NCI-H1105 treated with DMSO at 0.1 percent for 48 hours (cell line): Measurements from ENCODE around the gene TP53AIP1.

Source experiments
- DNase-seq: peaks from one replicate; lab custom pipeline; 2025; lab: John Stamatoyannopoulos, UW

Gene TP53AIP1

DNA sequence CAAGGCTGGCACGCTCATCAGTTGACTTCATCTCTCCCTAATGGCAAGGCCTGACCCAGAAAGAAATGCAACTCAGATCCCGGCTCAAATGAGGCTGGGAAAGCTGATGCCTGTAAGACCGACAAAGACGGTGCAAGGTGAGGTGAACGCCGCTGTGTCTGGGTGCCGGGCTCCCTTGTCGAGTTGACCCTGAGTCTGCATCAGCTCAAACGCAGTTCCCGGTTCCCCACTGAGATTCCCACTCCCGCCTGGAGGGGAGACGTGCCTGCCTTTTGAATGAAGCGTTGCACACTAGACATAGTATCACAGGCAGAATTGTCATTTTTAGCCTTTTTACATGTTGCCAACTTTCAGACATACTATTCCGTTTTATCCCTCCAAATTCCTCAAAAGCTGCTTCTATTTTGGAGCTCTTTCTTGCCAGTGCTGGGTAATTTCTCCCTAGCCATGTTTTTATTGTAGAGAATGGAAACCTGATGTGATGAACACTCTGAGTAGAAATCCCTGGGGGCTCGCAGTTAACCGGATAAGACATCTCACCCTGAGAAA is 831 bp upstream of the TP53AIP1 start:
- DNase-seq, result no peak

GRCh38 chr11:128942272-128942612 is 429 bp downstream of the TP53AIP1 start:
- DNase-seq, result no peak

- DNase-seq, result no peak
Measured at GRCh38 chr11:128941573-128942271, 949 bp downstream of the TP53AIP1 start.

GRCh38 chr11:128941110-128941509 is 1.6 kb downstream of the TP53AIP1 start:
- no peak for DNase-seq

- DNase-seq, result no peak
Measured at GRCh38 chr11:128940603-128941002, 2.1 kb downstream of the TP53AIP1 start.

GRCh38 chr11:128940156-128940555 is 2.5 kb downstream of the TP53AIP1 start:
- DNase-seq, result no peak

DNA sequence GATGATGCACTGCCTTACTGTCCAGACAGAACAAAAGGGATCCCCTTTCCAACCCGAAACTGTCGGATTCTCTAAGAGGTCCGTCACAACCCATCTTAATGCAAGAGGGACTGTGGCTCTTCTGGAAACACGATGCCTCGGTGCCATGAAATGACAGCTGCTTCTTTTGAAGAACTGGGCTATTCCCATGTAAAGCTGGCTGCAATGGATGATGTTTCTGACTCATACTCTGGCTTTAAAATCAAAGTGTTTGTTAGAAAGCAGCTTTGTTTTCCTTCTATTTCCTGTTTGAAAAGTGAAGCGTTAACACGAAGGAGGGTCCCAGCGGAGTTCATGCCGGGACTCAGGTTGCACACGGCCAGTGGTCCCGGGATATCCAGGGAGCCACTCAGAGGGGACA is 3.1 kb downstream of the TP53AIP1 start:
- no peak for DNase-seq

- DNase-seq, result no peak
Measured at GRCh38 chr11:128938156-128938885, 4.3 kb downstream of the TP53AIP1 start.

DNA sequence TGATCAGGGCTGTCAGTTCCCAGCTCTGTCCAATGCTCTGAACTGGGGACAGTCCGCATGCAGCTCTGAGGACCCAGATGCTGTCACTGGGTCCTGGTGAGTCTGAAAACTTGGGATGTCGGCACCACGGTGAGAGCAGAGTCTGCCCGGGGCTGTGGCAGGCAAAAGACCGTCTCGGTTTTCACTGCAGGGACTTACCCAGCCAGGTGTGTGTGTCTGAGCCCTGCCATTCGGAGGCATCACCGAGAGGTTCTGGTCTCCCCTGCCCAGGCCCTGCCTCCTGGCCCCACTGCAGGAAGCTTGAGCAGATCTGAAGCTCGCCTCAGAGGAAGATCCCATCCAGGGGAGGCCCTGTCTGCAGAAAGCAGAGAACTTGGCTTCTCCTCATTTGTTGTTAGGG is 5.2 kb downstream of the TP53AIP1 start:
- no peak for DNase-seq

- peak; percentile 52 for DNase-seq
Measured at GRCh38 chr11:128936606-128937251, 5.9 kb downstream of the TP53AIP1 start.

DNA sequence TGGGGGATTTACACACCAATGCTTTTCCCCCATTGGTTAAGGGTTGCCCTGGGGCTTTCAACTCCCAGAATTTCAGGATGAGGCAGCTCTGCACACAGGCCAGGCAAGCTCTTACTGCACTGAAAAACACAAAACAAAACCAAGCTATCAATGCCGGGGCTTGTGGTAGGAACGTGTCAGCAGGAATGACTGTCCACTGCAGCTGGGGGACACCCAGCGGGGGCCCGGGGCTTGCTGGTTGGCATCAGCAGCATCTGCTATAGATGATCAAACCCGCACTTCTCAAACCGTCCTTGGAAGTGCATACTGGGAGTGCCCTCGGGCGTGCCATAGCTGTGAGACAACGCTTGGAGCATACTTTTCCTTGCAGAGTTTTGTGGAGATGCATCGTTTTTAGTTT is 7.7 kb downstream of the TP53AIP1 start:
- DNase-seq, result no peak

DNA sequence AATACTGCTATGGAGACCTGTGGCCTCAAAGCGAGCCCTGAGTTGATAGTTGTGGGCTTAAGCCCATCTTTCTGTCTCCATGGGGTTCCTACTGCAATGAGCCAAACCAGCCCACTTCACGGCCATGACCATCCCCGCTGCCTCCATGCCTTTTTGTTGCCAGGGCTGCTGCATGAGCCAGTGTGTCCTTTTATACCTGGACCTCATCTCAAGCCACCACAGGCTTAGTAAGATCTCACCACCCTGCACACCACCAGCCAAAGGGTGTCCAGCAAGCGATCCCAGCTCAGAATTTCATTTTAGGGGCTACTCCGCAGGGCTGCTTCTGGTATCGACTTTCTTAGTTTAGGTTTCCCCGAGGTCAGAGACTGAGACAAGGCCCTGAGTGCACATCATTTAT is 8.3 kb downstream of the TP53AIP1 start:
- no peak for DNase-seq

DNA sequence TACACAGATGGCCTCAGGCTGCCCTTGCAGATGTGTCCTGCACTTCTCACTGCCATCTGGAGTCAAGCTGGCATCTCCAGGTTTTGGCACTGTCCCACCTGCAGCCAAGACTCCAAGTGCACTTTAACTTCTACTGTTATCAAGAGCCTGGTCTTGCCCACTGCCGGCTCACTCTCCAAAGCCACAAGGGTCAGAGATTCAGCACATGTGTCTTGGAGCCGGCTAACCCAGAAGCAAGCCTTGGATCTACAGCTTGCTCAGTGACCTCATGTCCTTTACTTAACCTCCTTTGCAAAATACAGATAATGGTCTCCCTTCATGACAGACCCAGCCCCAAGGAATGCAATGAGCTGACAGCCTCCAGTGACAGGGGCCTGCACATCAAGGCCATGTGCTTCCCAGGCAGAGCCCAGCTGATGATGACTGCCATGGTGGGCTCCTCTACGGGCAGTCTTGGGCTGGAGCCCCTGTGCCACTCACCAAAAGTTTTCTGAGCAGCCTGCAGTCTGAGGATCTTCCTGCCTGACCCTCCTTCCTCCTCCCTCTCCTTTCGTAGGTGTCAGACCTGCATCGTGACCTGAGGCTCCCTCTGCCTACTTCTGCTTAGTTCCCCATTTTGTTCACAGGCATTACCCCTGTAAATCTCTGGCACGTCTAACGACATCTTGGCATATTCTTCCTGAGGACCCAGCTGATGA is 9.0 kb downstream of the TP53AIP1 start:
- no peak for DNase-seq

DNA sequence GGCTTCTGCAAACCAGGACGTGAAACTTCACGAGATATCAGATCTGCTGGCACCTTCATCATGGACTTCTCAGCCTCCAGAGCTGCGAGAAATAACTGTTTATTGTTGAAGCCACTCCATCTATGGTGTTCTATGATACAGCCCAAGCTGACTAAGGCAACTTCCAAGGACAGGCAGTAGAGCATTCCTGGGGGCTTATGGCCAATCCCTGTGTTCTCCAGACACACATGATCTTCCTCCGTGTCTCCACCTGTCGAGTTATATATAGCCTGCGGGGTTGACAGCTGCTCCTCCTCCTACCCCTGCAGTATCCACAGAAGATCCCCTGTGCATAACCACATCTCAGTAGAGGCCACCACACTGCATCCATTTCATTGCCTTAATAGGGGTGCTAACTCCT is 11.0 kb downstream of the TP53AIP1 start:
- no peak for DNase-seq

GRCh38 chr11:128931066-128931465 is 11.6 kb downstream of the TP53AIP1 start:
- DNase-seq, result no peak

GRCh38 chr11:128929991-128930390 is 12.7 kb downstream of the TP53AIP1 start:
- DNase-seq, result no peak

DNA sequence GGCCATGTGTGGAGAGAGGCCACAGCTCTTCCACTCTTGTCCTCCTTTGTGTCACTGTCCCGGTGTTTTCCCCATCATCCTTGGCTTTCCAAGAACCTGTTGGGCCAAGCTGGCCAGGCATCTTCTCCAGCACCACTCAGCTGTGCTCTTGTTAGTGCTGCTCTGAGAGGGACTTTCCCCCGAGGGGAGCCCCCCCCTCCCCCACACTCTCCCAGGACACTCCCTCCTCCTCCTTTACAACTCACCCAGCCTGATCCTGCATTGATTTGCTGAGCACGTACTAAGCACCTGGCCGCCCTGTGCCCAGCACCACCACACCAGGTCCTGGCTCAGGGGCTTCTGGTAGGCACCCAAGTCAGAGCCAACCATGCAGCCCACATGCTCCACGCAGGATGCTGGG is 13.2 kb downstream of the TP53AIP1 start:
- DNase-seq, result no peak

GRCh38 chr11:128928400-128928799 is 14.3 kb downstream of the TP53AIP1 start:
- DNase-seq, result no peak

GRCh38 chr11:128927683-128928336 is 14.9 kb downstream of the TP53AIP1 start:
- DNase-seq, result no peak

GRCh38 chr11:128927108-128927461 is 15.6 kb downstream of the TP53AIP1 start:
- no peak for DNase-seq

DNA sequence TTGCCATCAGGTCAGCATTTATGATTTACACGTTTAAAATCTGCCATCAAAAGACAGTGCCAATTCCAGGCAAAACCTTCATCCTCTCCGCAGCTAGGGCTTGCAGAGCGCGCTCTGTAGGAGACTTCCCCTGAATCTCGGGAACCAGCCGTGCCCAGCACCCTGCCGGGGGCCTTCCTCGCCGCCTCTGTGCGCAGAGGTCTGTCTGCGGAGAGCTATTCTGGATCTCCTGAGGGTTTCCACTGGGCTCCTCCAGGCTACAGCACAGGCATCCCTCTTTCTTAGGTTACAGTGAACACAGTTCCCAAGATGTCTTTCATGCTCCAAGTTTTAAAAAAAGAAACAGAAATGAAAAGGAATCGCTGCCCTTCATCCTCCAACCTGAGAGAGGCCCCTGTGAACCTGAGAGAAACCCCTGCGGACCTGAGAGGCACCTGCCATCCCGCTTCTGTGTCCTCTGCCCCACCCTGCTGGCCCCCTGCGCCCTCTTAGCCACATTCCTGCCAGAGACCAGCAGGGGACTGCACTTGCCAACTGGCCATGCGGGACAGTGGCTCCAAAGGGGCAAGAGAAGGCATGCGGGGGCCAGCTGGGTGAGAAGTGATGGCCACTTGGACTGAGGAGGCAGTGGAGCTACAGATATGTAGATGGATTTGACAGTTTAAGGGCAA is 16.1 kb downstream of the TP53AIP1 start:
- no peak for DNase-seq
